ENCODE results near the gene MRPS15. TPM values are rescaled to one million over a fixed set of nuclear protein-coding genes. Genes with fewer than 3 reads are reported as not detected.

The MRPS15 gene
- total and polyA plus RNA-seq, 2 donors = 60.4 to 80.7 TPM

GRCh38 chr1:36432616-36433015 is 31.6 kb downstream of the MRPS15 start:
- no peaks in the 10 kb centered on the region for H3K36me3 ChIP-seq (ENCODE audit: control insufficient read depth in 2 of 2, insufficient read depth in 2 of 2, low read length in 1 of 2)
- no peaks in the 10 kb centered on the region for H3K4me1 ChIP-seq (ENCODE audit: control insufficient read depth in 2 of 2, insufficient read depth in 2 of 2, low read length in 2 of 2)
- no peak for DNase-seq (ENCODE audit: low read depth in 6 of 9, low spot score in 9 of 9)
- H3K9me3 ChIP-seq (ENCODE audit: control insufficient read depth in 2 of 2, insufficient read depth in 1 of 2, low read length in 1 of 2) = no peaks in the 10 kb centered on the region
- H3K4me3 ChIP-seq (ENCODE audit: low read length in 2 of 2) = no peak overlapping the region
- WGBS = 99% methylated on average over 4 of the region's 4 CpGs
- no peak overlapping the region for H3K27ac ChIP-seq (ENCODE audit: low read depth in 1 of 2, low read length in 1 of 2)
- no peaks in the 10 kb centered on the region for H3K27me3 ChIP-seq (ENCODE audit: control insufficient read depth in 2 of 2, insufficient read depth in 1 of 2, low read length in 1 of 2)

- peaks cover 0 to 4% of the 10 kb centered on the region in 2 donors for H3K36me3 ChIP-seq (ENCODE audit: control insufficient read depth in 2 of 2, insufficient read depth in 2 of 2, low read length in 1 of 2)
Observed at GRCh38 chr1:36425791-36426190, 38.4 kb downstream of the MRPS15 start.

DNA sequence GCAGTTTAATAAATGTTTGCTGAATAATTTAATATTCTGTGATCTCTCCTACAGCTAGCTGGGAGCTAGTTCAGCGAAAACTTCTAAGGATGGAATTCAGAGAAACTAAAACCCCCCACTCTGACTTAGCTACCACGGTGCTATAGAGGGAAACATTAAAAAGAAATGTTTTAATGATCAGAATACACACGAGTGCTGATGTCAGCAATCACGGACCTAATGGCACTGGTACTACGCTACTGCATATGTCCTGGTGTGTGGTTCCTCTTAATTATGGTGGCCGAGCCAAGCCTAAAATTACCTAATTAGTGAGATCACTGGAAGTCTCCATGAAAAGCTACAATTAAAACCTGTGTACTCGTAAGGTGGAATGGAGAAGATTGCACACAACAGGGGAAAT is 42.5 kb downstream of the MRPS15 start:
- Histone ChIP-seq H3K36me3 (ENCODE audit: control insufficient read depth in 2 of 2, insufficient read depth in 2 of 2, low read length in 1 of 2) (peaks cover 0 to 4% of the 10 kb centered on the region in 2 donors), H3K27ac (ENCODE audit: low read depth in 1 of 2, low read length in 1 of 2) (no peak overlapping the region), H3K4me1 (ENCODE audit: control insufficient read depth in 2 of 2, insufficient read depth in 2 of 2, low read length in 2 of 2) (peaks cover 0 to 5% of the 10 kb centered on the region in 2 donors), H3K27me3 (ENCODE audit: control insufficient read depth in 2 of 2, insufficient read depth in 1 of 2, low read length in 1 of 2) (no peaks in the 10 kb centered on the region), H3K4me3 (ENCODE audit: low read length in 2 of 2) (no peak overlapping the region), H3K9me3 (ENCODE audit: control insufficient read depth in 2 of 2, insufficient read depth in 1 of 2, low read length in 1 of 2) (no peaks in the 10 kb centered on the region)
- 90% methylated on average over 7 of the region's 7 CpGs for WGBS
- DNase-seq (ENCODE audit: low read depth in 6 of 9, low spot score in 9 of 9) = no peak

More at GRCh38 chr1:36425791-36426190, 38.4 kb downstream of the MRPS15 start:
- WGBS = 89% methylated on average over 4 of the region's 4 CpGs
- Histone ChIP-seq H3K9me3 (ENCODE audit: control insufficient read depth in 2 of 2, insufficient read depth in 1 of 2, low read length in 1 of 2) (no peaks in the 10 kb centered on the region), H3K4me1 (ENCODE audit: control insufficient read depth in 2 of 2, insufficient read depth in 2 of 2, low read length in 2 of 2) (no peaks in the 10 kb centered on the region), H3K4me3 (ENCODE audit: low read length in 2 of 2) (no peak overlapping the region), H3K27me3 (ENCODE audit: control insufficient read depth in 2 of 2, insufficient read depth in 1 of 2, low read length in 1 of 2) (no peaks in the 10 kb centered on the region), H3K27ac (ENCODE audit: low read depth in 1 of 2, low read length in 1 of 2) (no peak overlapping the region)
- DNase-seq (ENCODE audit: low read depth in 6 of 9, low spot score in 9 of 9) = no peak

DNA sequence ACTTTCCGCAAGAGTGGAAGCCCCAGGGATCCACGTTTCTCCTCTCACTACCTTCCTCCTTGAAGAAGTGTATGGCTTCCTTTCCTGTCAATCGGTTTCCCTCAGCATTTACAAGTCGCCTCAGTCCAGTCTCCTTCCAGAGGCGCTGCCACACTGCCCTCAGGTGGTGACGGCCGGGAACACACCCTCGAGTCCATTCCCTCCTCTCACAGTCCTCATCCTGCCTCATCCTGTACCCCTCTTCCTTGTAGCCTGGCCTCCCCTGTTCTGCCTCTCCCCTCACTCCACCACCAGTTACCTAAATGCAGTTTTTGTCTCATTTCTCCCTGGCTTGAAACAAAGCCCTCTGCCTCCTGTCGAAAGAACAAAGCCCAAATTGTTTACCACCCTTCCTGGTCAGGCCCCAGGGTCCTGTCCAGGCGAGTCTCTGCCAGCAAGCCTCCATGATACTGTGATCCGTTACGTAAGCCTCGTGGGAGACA is 43.3 kb downstream of the MRPS15 start:
- H3K36me3 ChIP-seq (ENCODE audit: control insufficient read depth in 2 of 2, insufficient read depth in 2 of 2, low read length in 1 of 2) = peaks cover 0 to 4% of the 10 kb centered on the region in 2 donors
- DNase-seq (ENCODE audit: low read depth in 6 of 9, low spot score in 9 of 9) = peak; percentile 56 to 91 (median 80)
- 29% methylated on average over 13 of the region's 13 CpGs for WGBS
- no peak overlapping the region for H3K4me3 ChIP-seq (ENCODE audit: low read length in 2 of 2)
- H3K4me1 ChIP-seq (ENCODE audit: control insufficient read depth in 2 of 2, insufficient read depth in 2 of 2, low read length in 2 of 2) = peaks cover 0 to 5% of the 10 kb centered on the region in 2 donors
- no peak overlapping the region for H3K27ac ChIP-seq (ENCODE audit: low read depth in 1 of 2, low read length in 1 of 2)
- no peaks in the 10 kb centered on the region for H3K27me3 ChIP-seq (ENCODE audit: control insufficient read depth in 2 of 2, insufficient read depth in 1 of 2, low read length in 1 of 2)
- H3K9me3 ChIP-seq (ENCODE audit: control insufficient read depth in 2 of 2, insufficient read depth in 1 of 2, low read length in 1 of 2) = no peaks in the 10 kb centered on the region

DNA sequence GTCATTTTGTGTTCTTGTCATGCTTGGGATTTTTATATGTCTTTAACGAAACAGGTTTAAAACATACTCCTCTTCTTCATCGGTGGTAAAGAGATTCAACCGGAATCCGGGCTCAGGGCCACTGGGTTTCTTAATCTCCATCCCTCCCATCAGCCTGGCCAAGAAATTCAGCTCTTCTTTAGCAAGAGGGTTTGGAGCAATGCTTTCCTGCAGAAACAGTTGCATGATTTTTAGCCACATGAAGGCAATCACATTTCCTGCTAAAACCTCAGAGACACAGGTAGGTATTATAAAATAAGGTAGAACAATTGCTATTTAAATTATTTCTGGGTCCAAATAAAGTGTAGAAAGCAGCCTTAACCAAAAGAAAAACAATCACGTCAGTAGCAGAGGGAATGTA is 43.8 kb downstream of the MRPS15 start:
- WGBS = 61% methylated on average over 5 of the region's 5 CpGs
- H3K4me1 ChIP-seq (ENCODE audit: control insufficient read depth in 2 of 2, insufficient read depth in 2 of 2, low read length in 2 of 2) = peaks cover 0 to 5% of the 10 kb centered on the region in 2 donors
- no peaks in the 10 kb centered on the region for H3K27me3 ChIP-seq (ENCODE audit: control insufficient read depth in 2 of 2, insufficient read depth in 1 of 2, low read length in 1 of 2)
- H3K4me3 ChIP-seq (ENCODE audit: low read length in 2 of 2) = no peak overlapping the region
- H3K9me3 ChIP-seq (ENCODE audit: control insufficient read depth in 2 of 2, insufficient read depth in 1 of 2, low read length in 1 of 2) = no peaks in the 10 kb centered on the region
- H3K36me3 ChIP-seq (ENCODE audit: control insufficient read depth in 2 of 2, insufficient read depth in 2 of 2, low read length in 1 of 2) = peaks cover 0 to 4% of the 10 kb centered on the region in 2 donors
- DNase-seq (ENCODE audit: low read depth in 6 of 9, low spot score in 9 of 9) = peak in 1 of 9 donors; percentile 14
- H3K27ac ChIP-seq (ENCODE audit: low read depth in 1 of 2, low read length in 1 of 2) = no peak overlapping the region

DNA sequence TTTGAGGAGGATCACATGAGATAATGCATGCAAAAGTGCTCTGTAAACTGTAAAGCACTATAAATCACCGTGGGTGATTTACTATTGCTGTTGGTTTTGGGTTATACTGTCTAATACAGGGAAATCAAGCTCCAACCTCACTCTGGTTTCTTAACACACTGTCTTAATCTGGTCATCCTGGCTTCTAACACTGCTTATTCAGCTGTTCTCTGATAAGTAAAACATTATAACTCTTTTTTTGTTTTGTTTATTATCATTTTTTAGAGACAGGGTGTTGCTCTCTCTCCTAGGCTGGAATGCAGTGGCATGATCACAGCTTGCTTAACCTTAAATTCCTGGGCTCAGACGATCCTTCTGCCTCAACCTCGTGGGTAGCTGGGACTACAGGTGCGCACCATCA is 44.6 kb downstream of the MRPS15 start:
- no peak overlapping the region for H3K4me3 ChIP-seq (ENCODE audit: low read length in 2 of 2)
- no peak for DNase-seq (ENCODE audit: low read depth in 6 of 9, low spot score in 9 of 9)
- no peaks in the 10 kb centered on the region for H3K9me3 ChIP-seq (ENCODE audit: control insufficient read depth in 2 of 2, insufficient read depth in 1 of 2, low read length in 1 of 2)
- 87% methylated on average over 4 of the region's 4 CpGs for WGBS
- H3K27ac ChIP-seq (ENCODE audit: low read depth in 1 of 2, low read length in 1 of 2) = no peak overlapping the region
- peaks cover 0 to 4% of the 10 kb centered on the region in 2 donors for H3K36me3 ChIP-seq (ENCODE audit: control insufficient read depth in 2 of 2, insufficient read depth in 2 of 2, low read length in 1 of 2)
- H3K27me3 ChIP-seq (ENCODE audit: control insufficient read depth in 2 of 2, insufficient read depth in 1 of 2, low read length in 1 of 2) = no peaks in the 10 kb centered on the region
- peaks cover 0 to 5% of the 10 kb centered on the region in 2 donors for H3K4me1 ChIP-seq (ENCODE audit: control insufficient read depth in 2 of 2, insufficient read depth in 2 of 2, low read length in 2 of 2)

GRCh38 chr1:36419140-36419539 is 45.0 kb downstream of the MRPS15 start:
- H3K27ac ChIP-seq (ENCODE audit: low read depth in 1 of 2, low read length in 1 of 2) = no peak overlapping the region
- H3K4me1 ChIP-seq (ENCODE audit: control insufficient read depth in 2 of 2, insufficient read depth in 2 of 2, low read length in 2 of 2) = peaks cover 0 to 5% of the 10 kb centered on the region in 2 donors
- DNase-seq (ENCODE audit: low read depth in 6 of 9, low spot score in 9 of 9) = no peak
- no peaks in the 10 kb centered on the region for H3K27me3 ChIP-seq (ENCODE audit: control insufficient read depth in 2 of 2, insufficient read depth in 1 of 2, low read length in 1 of 2)
- H3K4me3 ChIP-seq (ENCODE audit: low read length in 2 of 2) = no peak overlapping the region
- H3K36me3 ChIP-seq (ENCODE audit: control insufficient read depth in 2 of 2, insufficient read depth in 2 of 2, low read length in 1 of 2) = peaks cover 0 to 4% of the 10 kb centered on the region in 2 donors
- WGBS = 95% methylated on average over 3 of the region's 3 CpGs
- no peaks in the 10 kb centered on the region for H3K9me3 ChIP-seq (ENCODE audit: control insufficient read depth in 2 of 2, insufficient read depth in 1 of 2, low read length in 1 of 2)

GRCh38 chr1:36417931-36418330 is 46.3 kb downstream of the MRPS15 start:
- H3K27ac ChIP-seq (ENCODE audit: low read depth in 1 of 2, low read length in 1 of 2) = no peak overlapping the region
- peaks cover 0 to 4% of the 10 kb centered on the region in 2 donors for H3K36me3 ChIP-seq (ENCODE audit: control insufficient read depth in 2 of 2, insufficient read depth in 2 of 2, low read length in 1 of 2)
- no peaks in the 10 kb centered on the region for H3K27me3 ChIP-seq (ENCODE audit: control insufficient read depth in 2 of 2, insufficient read depth in 1 of 2, low read length in 1 of 2)
- no peaks in the 10 kb centered on the region for H3K9me3 ChIP-seq (ENCODE audit: control insufficient read depth in 2 of 2, insufficient read depth in 1 of 2, low read length in 1 of 2)
- H3K4me1 ChIP-seq (ENCODE audit: control insufficient read depth in 2 of 2, insufficient read depth in 2 of 2, low read length in 2 of 2) = peaks cover 0 to 5% of the 10 kb centered on the region in 2 donors
- WGBS = 96% methylated on average over 9 of the region's 9 CpGs
- no peak overlapping the region for H3K4me3 ChIP-seq (ENCODE audit: low read length in 2 of 2)
- no peak for DNase-seq (ENCODE audit: low read depth in 6 of 9, low spot score in 9 of 9)

- Histone ChIP-seq H3K9me3 (ENCODE audit: control insufficient read depth in 2 of 2, insufficient read depth in 1 of 2, low read length in 1 of 2) (no peaks in the 10 kb centered on the region), H3K27ac (ENCODE audit: low read depth in 1 of 2, low read length in 1 of 2) (no peak overlapping the region), H3K4me1 (ENCODE audit: control insufficient read depth in 2 of 2, insufficient read depth in 2 of 2, low read length in 2 of 2) (peaks cover 0 to 5% of the 10 kb centered on the region in 2 donors), H3K4me3 (ENCODE audit: low read length in 2 of 2) (no peak overlapping the region), H3K27me3 (ENCODE audit: control insufficient read depth in 2 of 2, insufficient read depth in 1 of 2, low read length in 1 of 2) (no peaks in the 10 kb centered on the region), H3K36me3 (ENCODE audit: control insufficient read depth in 2 of 2, insufficient read depth in 2 of 2, low read length in 1 of 2) (no peaks in the 10 kb centered on the region)
- WGBS = 96% methylated on average over 15 of the region's 15 CpGs
- no peak for DNase-seq (ENCODE audit: low read depth in 6 of 9, low spot score in 9 of 9)
Observed at GRCh38 chr1:36415661-36416326, 48.4 kb downstream of the MRPS15 start.

Data from thymus (tissue), 11 donors.